Retinal pigment epithelial cell (primary cell): ENCODE data around the gene TUBA1A.
"Not testable (repeated sequence)": the region's sequence is repeated elsewhere in the genome, so short reads cannot be mapped to it uniquely, and the experiment has no call there.

ENCODE experiments used
- DNase-seq: peaks from one replicate; pipeline ENCODE4 v3.0.0-alpha.2; 2010; ENCODE audit warnings: low read depth
- H3K4me3 ChIP-seq: 2 replicates; pipeline ENCODE4 v1.5.1; 2011; ENCODE audit warnings: mild to moderate bottlenecking, low read length, control low read depth, moderate library complexity
- TF ChIP-seq, protein P1 (sequence below): conservative IDR thresholded peaks from 2 replicates; pipeline ENCODE4 v1.5.1; 2011; ENCODE audit warnings: low read depth, low read length, control low read depth, inconsistent platforms

TUBA1A gene

DNA sequence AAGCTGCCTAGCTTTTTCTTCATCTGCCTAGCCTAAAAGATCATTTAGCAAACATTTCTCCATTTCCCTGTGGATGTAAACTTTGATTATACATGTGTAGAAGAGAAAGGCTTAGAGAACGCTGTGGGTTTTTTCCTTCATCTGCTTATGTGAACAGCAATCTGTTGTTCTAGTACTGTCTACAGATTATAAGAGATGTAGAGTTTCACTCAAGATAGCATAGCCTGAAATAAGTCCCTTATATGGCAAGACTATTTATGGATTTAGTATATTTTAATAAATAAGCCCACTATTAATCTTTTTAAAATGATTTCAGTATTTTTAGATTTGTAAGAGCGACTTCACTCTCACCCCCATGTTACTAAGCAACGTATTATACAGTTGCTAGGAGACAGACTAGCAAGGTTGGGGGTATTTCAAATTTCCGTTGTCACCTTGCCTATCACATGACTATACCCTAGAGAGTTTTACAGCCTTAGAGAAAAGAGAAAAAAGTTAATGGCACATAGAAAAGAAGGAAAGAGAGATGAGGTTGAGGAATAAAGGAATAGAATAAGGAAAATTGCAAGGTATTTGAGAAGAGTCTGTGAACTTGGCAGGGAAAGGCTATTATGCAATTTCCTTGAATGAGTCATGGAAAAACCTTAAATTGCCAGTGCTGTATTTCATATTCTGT, 12.2 kb upstream of the TUBA1A start:
- peak; percentile 63 for DNase-seq
- TF ChIP-seq, protein P1, sequence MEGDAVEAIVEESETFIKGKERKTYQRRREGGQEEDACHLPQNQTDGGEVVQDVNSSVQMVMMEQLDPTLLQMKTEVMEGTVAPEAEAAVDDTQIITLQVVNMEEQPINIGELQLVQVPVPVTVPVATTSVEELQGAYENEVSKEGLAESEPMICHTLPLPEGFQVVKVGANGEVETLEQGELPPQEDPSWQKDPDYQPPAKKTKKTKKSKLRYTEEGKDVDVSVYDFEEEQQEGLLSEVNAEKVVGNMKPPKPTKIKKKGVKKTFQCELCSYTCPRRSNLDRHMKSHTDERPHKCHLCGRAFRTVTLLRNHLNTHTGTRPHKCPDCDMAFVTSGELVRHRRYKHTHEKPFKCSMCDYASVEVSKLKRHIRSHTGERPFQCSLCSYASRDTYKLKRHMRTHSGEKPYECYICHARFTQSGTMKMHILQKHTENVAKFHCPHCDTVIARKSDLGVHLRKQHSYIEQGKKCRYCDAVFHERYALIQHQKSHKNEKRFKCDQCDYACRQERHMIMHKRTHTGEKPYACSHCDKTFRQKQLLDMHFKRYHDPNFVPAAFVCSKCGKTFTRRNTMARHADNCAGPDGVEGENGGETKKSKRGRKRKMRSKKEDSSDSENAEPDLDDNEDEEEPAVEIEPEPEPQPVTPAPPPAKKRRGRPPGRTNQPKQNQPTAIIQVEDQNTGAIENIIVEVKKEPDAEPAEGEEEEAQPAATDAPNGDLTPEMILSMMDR = no peak
- peak overlapping the region; percentile 4 for H3K4me3 ChIP-seq

DNA sequence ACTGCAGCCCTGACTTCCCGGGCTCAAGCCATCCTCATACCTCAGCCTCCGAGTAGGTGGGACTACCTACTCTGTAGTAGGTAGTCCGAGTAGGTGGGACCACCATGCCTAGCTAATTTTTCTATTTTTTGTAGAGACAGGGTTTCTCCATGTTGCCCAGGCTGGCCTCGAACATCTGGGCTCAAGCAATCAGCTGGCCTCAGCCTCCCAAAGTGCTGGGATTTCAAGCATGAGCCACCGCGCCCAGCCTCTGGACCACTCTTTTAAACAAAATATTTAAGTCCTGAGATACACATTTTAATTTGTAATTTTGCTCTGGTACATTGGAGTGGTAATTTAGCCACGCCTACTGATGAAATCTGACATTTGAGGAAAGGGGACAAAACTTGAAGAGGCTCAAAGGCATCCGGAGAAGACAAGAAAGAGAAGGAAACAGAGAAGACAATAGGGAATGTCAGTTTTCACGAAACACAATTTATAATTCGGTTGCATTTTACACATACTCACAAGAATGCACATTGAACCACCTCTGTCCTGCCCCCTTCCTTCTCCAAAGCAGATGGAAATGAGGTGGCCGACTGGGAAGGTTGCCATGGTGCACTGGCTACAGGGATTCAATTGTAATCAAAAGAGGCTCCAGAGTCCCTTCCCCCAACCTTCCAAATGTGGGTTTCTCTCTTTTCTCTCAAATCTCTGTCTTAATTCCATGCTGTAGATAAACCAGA, 9.7 kb upstream of the TUBA1A start:
- H3K4me3 ChIP-seq = no peak overlapping the region
- no peak for DNase-seq
- TF ChIP-seq, protein P1 = no peak

DNA sequence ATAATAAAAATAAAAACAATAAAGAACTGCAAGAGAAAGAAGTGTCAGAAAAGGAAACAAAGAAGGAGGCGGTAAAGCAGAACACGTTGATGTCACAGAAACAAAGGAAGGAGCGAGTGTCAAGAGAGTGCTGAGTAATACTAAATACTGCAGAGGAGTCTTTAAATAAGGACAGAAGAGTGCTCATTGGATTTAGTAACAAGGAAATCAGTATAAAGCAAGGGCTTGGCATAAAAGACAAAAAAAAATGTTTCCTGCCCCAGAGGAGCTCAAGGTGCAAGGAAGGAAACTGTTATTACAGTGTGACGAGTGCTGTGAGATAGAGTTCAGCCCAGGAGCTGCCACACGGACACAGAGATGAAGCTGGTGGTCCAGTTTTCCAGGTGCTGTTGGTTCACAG, 8.4 kb upstream of the TUBA1A start:
- DNase-seq = no peak
- TF ChIP-seq, protein P1 = no peak
- no peak overlapping the region for H3K4me3 ChIP-seq

DNA sequence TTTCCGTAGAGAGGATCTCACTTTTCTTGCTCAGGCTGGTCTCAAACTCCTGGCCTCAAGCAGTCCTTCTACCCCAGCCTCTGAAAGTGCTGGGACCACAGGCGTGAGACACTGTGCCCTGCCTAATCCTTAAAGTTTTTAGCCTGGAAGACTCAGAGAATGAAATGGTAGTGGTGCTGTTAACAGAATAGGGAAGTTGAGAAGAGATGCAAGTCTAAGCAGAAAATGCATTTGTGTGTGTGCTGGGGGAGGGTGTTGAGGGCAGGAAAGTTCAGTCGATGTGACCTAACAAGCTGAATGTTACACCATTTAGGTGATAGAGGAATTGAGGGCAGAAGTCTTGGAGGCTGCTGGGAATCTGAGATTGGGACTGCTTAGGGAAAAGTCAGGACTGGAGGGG, 6.9 kb upstream of the TUBA1A start:
- no peak overlapping the region for H3K4me3 ChIP-seq
- no peak for DNase-seq
- TF ChIP-seq, protein P1 = no peak

DNA sequence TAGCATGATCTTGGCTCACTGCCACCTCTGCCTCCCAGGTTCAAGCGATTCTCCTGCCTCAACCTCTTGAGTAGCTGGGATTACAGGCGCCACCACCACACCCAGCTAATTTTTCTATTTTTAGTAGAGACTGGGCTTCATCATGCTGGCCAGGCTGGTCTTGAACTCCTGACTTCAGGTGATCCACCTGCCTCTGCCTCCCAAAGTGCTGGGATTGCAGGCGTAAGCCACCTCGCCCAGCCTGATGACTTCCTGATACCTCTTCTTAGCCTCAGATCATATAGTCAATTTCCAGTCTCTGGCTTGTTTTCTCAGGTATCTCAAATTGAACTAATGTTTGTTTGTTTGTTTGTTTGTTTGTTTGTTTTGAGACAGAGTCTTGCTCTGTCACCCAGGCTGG, 4.9 kb upstream of the TUBA1A start:
- DNase-seq, H3K4me3 ChIP-seq: not testable (repeated sequence)

DNA sequence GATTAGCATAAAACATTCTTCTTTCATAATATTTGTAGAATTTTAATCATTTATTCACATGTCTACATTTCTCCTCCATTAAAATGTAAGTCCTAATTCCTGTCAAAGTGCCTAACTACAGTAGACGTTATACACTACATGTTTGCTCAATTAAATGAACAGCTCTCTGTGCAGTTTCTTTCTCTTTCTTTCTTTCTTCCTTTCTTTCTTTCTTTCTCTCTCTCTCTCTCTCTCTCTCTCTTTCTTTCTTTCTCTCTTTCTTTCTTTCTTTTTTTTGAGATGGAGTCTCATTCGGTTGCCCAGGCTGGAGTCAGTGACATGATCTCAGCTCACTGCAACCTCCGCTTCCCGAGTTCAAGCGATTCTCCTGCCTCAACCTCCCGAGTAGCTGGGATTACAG, 2.6 kb upstream of the TUBA1A start:
- not testable (repeated sequence) for DNase-seq, H3K4me3 ChIP-seq

DNA sequence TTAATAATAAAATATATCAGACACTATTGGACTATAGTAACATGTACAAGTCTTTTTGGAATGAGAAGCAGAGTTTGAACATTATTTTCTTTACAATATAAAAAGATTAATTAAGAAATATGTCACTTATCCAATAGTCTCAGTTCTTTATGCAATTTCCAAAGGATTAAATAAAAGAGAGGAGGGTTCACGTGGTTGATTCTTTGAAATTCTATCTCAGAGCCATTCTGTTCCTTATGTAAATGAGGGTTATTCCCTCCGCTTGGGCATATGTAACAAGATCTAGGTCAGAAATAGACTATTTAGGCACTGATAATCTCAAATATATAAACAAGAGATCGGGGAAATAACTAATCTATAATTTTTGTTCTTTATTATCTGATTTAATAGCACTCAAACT, 2.1 kb upstream of the TUBA1A start:
- no peak for DNase-seq
- TF ChIP-seq, protein P1 = no peak
- no peak overlapping the region for H3K4me3 ChIP-seq
